GM12891 (cell line): Measurements from ENCODE around the gene TMEM178B.

Experiments
- PAX5 ChIP-seq: IDR thresholded peaks from 2 replicates; pipeline ENCODE4 v1.6.1; 2011; ENCODE audit warnings: low read length, moderate library complexity, mild to moderate bottlenecking; ENCODE audit not compliant: insufficient read depth, severe bottlenecking
- POLR2A ChIP-seq: IDR thresholded peaks from 2 replicates; pipeline ENCODE4 v1.6.1; 2011; ENCODE audit warnings: low read depth, low read length, control low read depth
- POLR2AphosphoS5 ChIP-seq: IDR thresholded peaks from 2 replicates; pipeline ENCODE4 v1.6.1; 2011; ENCODE audit warnings: low read depth, low read length, control low read depth
- SPI1 ChIP-seq: IDR thresholded peaks from 2 replicates; pipeline ENCODE4 v1.6.1; 2011; ENCODE audit warnings: low read depth, low read length, control low read depth
- TAF1 ChIP-seq: IDR thresholded peaks from 2 replicates; pipeline ENCODE4 v1.6.1; 2011; ENCODE audit warnings: low read depth, low read length, control low read depth

DNA sequence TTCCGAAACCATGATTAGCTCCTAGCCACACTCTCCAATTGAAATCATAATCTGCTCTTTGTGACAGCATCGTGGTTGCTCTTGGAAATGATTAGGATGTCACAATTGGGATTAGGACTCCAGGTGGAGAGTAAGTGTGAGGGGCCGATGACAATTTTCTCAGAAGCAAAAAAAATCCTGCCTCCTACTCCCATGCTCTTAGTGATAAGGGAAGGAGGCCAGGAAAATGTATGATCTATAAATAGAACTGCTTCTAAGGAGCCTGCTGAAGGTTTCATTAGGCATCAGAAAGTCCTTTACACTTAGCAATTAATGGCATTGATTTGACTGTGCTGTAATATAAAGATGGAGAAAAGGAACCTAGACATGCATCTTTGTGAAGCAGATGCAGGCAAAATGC lies 251.0 kb downstream of the TMEM178B start:
- TF ChIP-seq POLR2A (no peak), POLR2AphosphoS5 (no peak), TAF1 (no peak), SPI1 (no peak), PAX5 (no peak)
